Fibroblast of mammary gland (primary cell): ENCODE results near the gene MAP1A.

Experiments
- DNase-seq: peaks from one replicate; pipeline ENCODE4 v3.0.0-alpha.2; 2010; ENCODE audit warnings: low read depth
- H3K4me3 ChIP-seq: 2 replicates; pipeline ENCODE4 v1.5.1; 2011; ENCODE audit warnings: low read depth, mild to moderate bottlenecking, low read length, moderate library complexity; ENCODE audit not compliant: control insufficient read depth
- CTCF ChIP-seq: conservative IDR thresholded peaks from 2 replicates; pipeline ENCODE4 v1.5.1; 2011; ENCODE audit warnings: low read depth, low read length, inconsistent platforms; ENCODE audit not compliant: control insufficient read depth, insufficient read depth

The MAP1A gene

GRCh38 chr15:43523646-43524045 lies 6.2 kb downstream of the MAP1A start:
- no peak for TF ChIP-seq CTCF
- no peak overlapping the region for H3K4me3 ChIP-seq
- DNase-seq = no peak

- DNase-seq = no peak
- no peak for TF ChIP-seq CTCF
- H3K4me3 ChIP-seq = no peak overlapping the region
These were observed 6.9 kb downstream of the MAP1A start for GRCh38 chr15:43524254-43524845.

GRCh38 chr15:43525131-43525530 lies 7.7 kb downstream of the MAP1A start:
- no peak overlapping the region for H3K4me3 ChIP-seq
- TF ChIP-seq CTCF = no peak
- no peak for DNase-seq

- no peak for TF ChIP-seq CTCF
- DNase-seq = no peak
- no peak overlapping the region for H3K4me3 ChIP-seq
These were observed 9.0 kb downstream of the MAP1A start for GRCh38 chr15:43526261-43526930.

GRCh38 chr15:43527016-43527801 lies 9.8 kb downstream of the MAP1A start:
- TF ChIP-seq CTCF = no peak
- no peak overlapping the region for H3K4me3 ChIP-seq
- DNase-seq = no peak

- no peak for DNase-seq
- TF ChIP-seq CTCF = no peak
- no peak overlapping the region for H3K4me3 ChIP-seq
These were observed 10.6 kb downstream of the MAP1A start for GRCh38 chr15:43527802-43528541.
